GM19099 (cell line): ENCODE results near the gene USH2A.

Experiments
- POLR2A ChIP-seq: IDR thresholded peaks from 3 replicates; pipeline ENCODE4 v1.6.1; 2011; ENCODE audit warnings: low read depth; ENCODE audit not compliant: insufficient read length; ENCODE audit errors: extremely low read depth

USH2A gene

GRCh38 chr1:215607412-215607811 is 815.8 kb downstream of the USH2A start:
- no peak for TF ChIP-seq POLR2A

- no peak for TF ChIP-seq POLR2A
These were observed 816.6 kb downstream of the USH2A start for GRCh38 chr1:215606564-215607168.

GRCh38 chr1:215606036-215606435 is 817.2 kb downstream of the USH2A start:
- no peak for TF ChIP-seq POLR2A

GRCh38 chr1:215605011-215605621 is 818.1 kb downstream of the USH2A start:
- no peak for TF ChIP-seq POLR2A

GRCh38 chr1:215603319-215603718 is 819.9 kb downstream of the USH2A start:
- TF ChIP-seq POLR2A: no peak

- no peak for TF ChIP-seq POLR2A
These were observed 822.0 kb downstream of the USH2A start for GRCh38 chr1:215601276-215601675.

- TF ChIP-seq POLR2A: no peak
These were observed 822.4 kb downstream of the USH2A start for GRCh38 chr1:215600867-215601266.

- TF ChIP-seq POLR2A: no peak
These were observed 822.9 kb downstream of the USH2A start for GRCh38 chr1:215600258-215600792.

GRCh38 chr1:215599418-215600074 is 823.7 kb downstream of the USH2A start:
- TF ChIP-seq POLR2A: no peak

GRCh38 chr1:215597961-215598360 is 825.3 kb downstream of the USH2A start:
- no peak for TF ChIP-seq POLR2A

GRCh38 chr1:215595231-215595630 is 828.0 kb downstream of the USH2A start:
- no peak for TF ChIP-seq POLR2A

GRCh38 chr1:215594640-215595039 is 828.6 kb downstream of the USH2A start:
- no peak for TF ChIP-seq POLR2A

GRCh38 chr1:215590779-215591491 is 832.3 kb downstream of the USH2A start:
- TF ChIP-seq POLR2A: no peak

GRCh38 chr1:215589650-215590435 is 833.4 kb downstream of the USH2A start:
- no peak for TF ChIP-seq POLR2A

GRCh38 chr1:215584389-215584788 is 838.9 kb downstream of the USH2A start:
- no peak for TF ChIP-seq POLR2A
